ENCODE measurements around the gene ADAM12. TPM values are rescaled to one million over a fixed set of nuclear protein-coding genes. Genes with fewer than 3 reads are reported as not detected.
A peak's percentile ranks its signal among the peaks of the same experiment; 100 is the strongest.

ADAM12 gene
- total and polyA plus RNA-seq, 2 of the 13 experiments (the other 11 are each of a cell fraction or from before 2014, with no cell fraction given), result not detected

- TF ChIP-seq ZFP91 (CRISPR knock-in tag; IDR thresholded peaks at IDR 0.05; ENCODE audit: borderline replicate concordance), result no peak
- TF ChIP-seq ARID5B (CRISPR knock-in tag; IDR thresholded peaks at IDR 0.05), result no peak
- peak; percentile 21; the same call in 1 of the 2 replicates for TF ChIP-seq ATF7 (IDR thresholded peaks at IDR 0.05)
- TF ChIP-seq ATF7 (CRISPR knock-in tag; IDR thresholded peaks at IDR 0.05), result no peak
- no peak for TF ChIP-seq KAT2B (IDR thresholded peaks at IDR 0.05; ENCODE audit: borderline replicate concordance, low read depth, low read length)
- no peak for TF ChIP-seq NBN (conservative IDR thresholded peaks at IDR 0.05)
- no peak for TF ChIP-seq HMGA1 (CRISPR knock-in tag; conservative IDR thresholded peaks at IDR 0.05)
- TF ChIP-seq FOSL2 (CRISPR knock-in tag; IDR thresholded peaks at IDR 0.05), result no peak
- TF ChIP-seq RXRA (CRISPR knock-in tag; IDR thresholded peaks at IDR 0.05), result no peak
- TF ChIP-seq ZNF678 (CRISPR knock-in tag; IDR thresholded peaks at IDR 0.05), result no peak
- TF ChIP-seq ZNF777 (CRISPR knock-in tag; IDR thresholded peaks at IDR 0.05), result no peak
- no peak for TF ChIP-seq NFRKB (IDR thresholded peaks at IDR 0.05)
- no peak for TF ChIP-seq NR2C2 (CRISPR knock-in tag; IDR thresholded peaks at IDR 0.05; ENCODE audit: borderline replicate concordance)
- TF ChIP-seq PHB2 (IDR thresholded peaks at IDR 0.05; ENCODE audit: partially characterized antibody), result peak; percentile 21
- TF ChIP-seq ZFP36L2 (CRISPR knock-in tag; IDR thresholded peaks at IDR 0.05), result no peak
- no peak for TF ChIP-seq CBX5 (CRISPR knock-in tag; IDR thresholded peaks at IDR 0.05; ENCODE audit: borderline replicate concordance)
- no peak for TF ChIP-seq ARNT2 (CRISPR knock-in tag; IDR thresholded peaks at IDR 0.05; ENCODE audit: low read depth)
- TF ChIP-seq MLX (CRISPR knock-in tag; IDR thresholded peaks at IDR 0.05), result no peak
- TF ChIP-seq MAFF (IDR thresholded peaks at IDR 0.05; ENCODE audit: low read depth, low read length), result 0 out of 2 replicates have a peak, but pooled peaks have one; percentile 5
- no peak for TF ChIP-seq PBX2 (CRISPR knock-in tag; IDR thresholded peaks at IDR 0.05)
- TF ChIP-seq ZNF121 (CRISPR knock-in tag; IDR thresholded peaks at IDR 0.05), result no peak
- no peak for TF ChIP-seq CHD4 (IDR thresholded peaks at IDR 0.05; ENCODE audit: borderline replicate concordance, low read length)
- no peak for TF ChIP-seq GZF1 (CRISPR knock-in tag; IDR thresholded peaks at IDR 0.05)
These were observed 161.1 kb downstream of the ADAM12 start (continued) for GRCh38 chr10:126226988-126227761.
